Skeletal muscle satellite cell (primary cell): ENCODE data around the gene ATXN1.

Source experiments
- H3K27me3 ChIP-seq: 2 replicates; pipeline ENCODE4 v1.7.0; 2013; ENCODE audit warnings: low read length; ENCODE audit not compliant: control insufficient read depth, insufficient read depth
- H3K36me3 ChIP-seq: 2 replicates; pipeline ENCODE4 v1.7.0; 2013; ENCODE audit warnings: mild to moderate bottlenecking, control low read depth, low read length; ENCODE audit not compliant: insufficient read depth
- H3K4me1 ChIP-seq: 2 replicates; pipeline ENCODE4 v1.7.0; 2013; ENCODE audit warnings: low read length; ENCODE audit not compliant: control insufficient read depth, insufficient read depth
- H3K4me2 ChIP-seq: 2 replicates; pipeline ENCODE4 v1.7.0; 2013; ENCODE audit warnings: mild to moderate bottlenecking, low read length
- H3K4me3 ChIP-seq: 2 replicates; pipeline ENCODE4 v1.7.0; 2013; ENCODE audit warnings: low read length
- H3K9ac ChIP-seq: 2 replicates; pipeline ENCODE4 v1.7.0; 2013; ENCODE audit warnings: mild to moderate bottlenecking, low read depth, low read length, moderate library complexity
- H3K9me3 ChIP-seq: replicated peaks from 2 replicates; pipeline ENCODE4 v1.7.0; 2013; ENCODE audit warnings: mild to moderate bottlenecking, control low read depth, low read length

Gene ATXN1

GRCh38 chr6:16355699-16356446, 405.4 kb downstream of the ATXN1 start:
- Histone ChIP-seq H3K9me3 (no peaks in the 10 kb centered on the region), H3K4me2 (peak overlapping the region; percentile 0), H3K4me1 (peaks cover 19% of the 10 kb centered on the region), H3K9ac (no peak overlapping the region), H3K36me3 (no peaks in the 10 kb centered on the region), H3K27me3 (no peaks in the 10 kb centered on the region), H3K4me3 (no peak overlapping the region)

- H3K9me3 ChIP-seq = no peaks in the 10 kb centered on the region
- H3K4me2 ChIP-seq = no peak overlapping the region
- no peak overlapping the region for H3K4me3 ChIP-seq
- peaks cover 19% of the 10 kb centered on the region for H3K4me1 ChIP-seq
- no peaks in the 10 kb centered on the region for H3K27me3 ChIP-seq
- no peaks in the 10 kb centered on the region for H3K36me3 ChIP-seq
- no peak overlapping the region for H3K9ac ChIP-seq
Observed at GRCh38 chr6:16355238-16355637, 406.0 kb downstream of the ATXN1 start.

- Histone ChIP-seq H3K27me3 (no peaks in the 10 kb centered on the region), H3K4me3 (no peak overlapping the region), H3K9me3 (no peaks in the 10 kb centered on the region), H3K4me2 (no peak overlapping the region), H3K36me3 (no peaks in the 10 kb centered on the region), H3K4me1 (peaks cover 19% of the 10 kb centered on the region), H3K9ac (no peak overlapping the region)
Observed at GRCh38 chr6:16354692-16355091, 406.6 kb downstream of the ATXN1 start.

- H3K4me1 ChIP-seq = peaks cover 19% of the 10 kb centered on the region
- H3K36me3 ChIP-seq = no peaks in the 10 kb centered on the region
- H3K27me3 ChIP-seq = no peaks in the 10 kb centered on the region
- H3K4me2 ChIP-seq = no peak overlapping the region
- H3K4me3 ChIP-seq = no peak overlapping the region
- H3K9ac ChIP-seq = no peak overlapping the region
- H3K9me3 ChIP-seq = no peaks in the 10 kb centered on the region
Observed at GRCh38 chr6:16352821-16353438, 408.3 kb downstream of the ATXN1 start.

DNA sequence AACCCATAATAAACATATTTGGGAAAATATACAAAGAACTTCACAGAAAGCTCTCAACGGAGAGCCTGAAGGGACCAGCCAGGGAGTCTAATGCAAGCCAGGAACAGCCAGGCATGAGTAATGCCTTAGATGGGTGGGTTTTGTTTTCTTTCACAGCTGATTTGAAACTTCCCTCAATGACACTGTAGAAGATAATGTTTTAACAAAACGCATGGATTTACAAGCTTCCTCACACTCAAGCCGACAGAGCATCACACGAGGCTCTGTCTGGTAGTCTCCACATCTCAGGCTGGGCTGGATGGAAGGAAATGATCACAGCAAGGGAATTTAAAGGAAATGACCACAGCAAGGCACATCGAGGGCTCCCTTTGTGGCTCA, 409.0 kb downstream of the ATXN1 start:
- no peaks in the 10 kb centered on the region for H3K27me3 ChIP-seq
- H3K9ac ChIP-seq = no peak overlapping the region
- H3K36me3 ChIP-seq = no peaks in the 10 kb centered on the region
- H3K4me1 ChIP-seq = peaks cover 19% of the 10 kb centered on the region
- no peak overlapping the region for H3K4me3 ChIP-seq
- H3K4me2 ChIP-seq = peak overlapping the region; percentile 19
- H3K9me3 ChIP-seq = no peaks in the 10 kb centered on the region

GRCh38 chr6:16349544-16349943, 411.7 kb downstream of the ATXN1 start:
- Histone ChIP-seq H3K9ac (no peak overlapping the region), H3K9me3 (no peaks in the 10 kb centered on the region), H3K4me2 (no peak overlapping the region), H3K27me3 (no peaks in the 10 kb centered on the region), H3K36me3 (no peaks in the 10 kb centered on the region), H3K4me3 (no peak overlapping the region), H3K4me1 (peaks cover 31% of the 10 kb centered on the region)

DNA sequence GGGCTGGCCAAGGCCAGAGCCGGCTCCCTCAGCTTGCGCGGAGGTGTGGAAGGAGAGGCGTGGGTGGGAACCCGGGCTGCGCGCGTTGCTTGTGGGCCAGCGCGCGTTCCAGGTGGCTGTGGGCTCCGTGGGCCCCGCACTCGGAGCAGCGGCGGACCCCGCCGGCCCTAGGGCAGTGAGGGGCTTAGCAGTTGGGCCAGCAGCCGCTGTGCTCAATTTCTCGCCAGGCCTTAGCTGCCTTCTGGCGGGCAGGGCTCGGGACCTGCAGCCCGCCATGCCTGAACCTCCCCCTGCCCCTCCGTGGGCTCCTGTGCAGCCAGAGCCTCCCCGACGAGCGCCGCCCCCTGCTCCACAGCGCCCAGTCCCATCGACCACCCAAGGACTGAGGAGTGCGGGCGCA, 414.4 kb downstream of the ATXN1 start:
- no peak overlapping the region for H3K4me3 ChIP-seq
- no peaks in the 10 kb centered on the region for H3K9me3 ChIP-seq
- no peak overlapping the region for H3K9ac ChIP-seq
- H3K4me1 ChIP-seq = peaks cover 37% of the 10 kb centered on the region
- no peak overlapping the region for H3K4me2 ChIP-seq
- no peaks in the 10 kb centered on the region for H3K27me3 ChIP-seq
- no peaks in the 10 kb centered on the region for H3K36me3 ChIP-seq

- Histone ChIP-seq H3K36me3 (no peaks in the 10 kb centered on the region), H3K4me3 (no peak overlapping the region), H3K4me1 (peaks cover 34% of the 10 kb centered on the region), H3K9me3 (no peaks in the 10 kb centered on the region), H3K4me2 (peak overlapping the region; percentile 36), H3K27me3 (no peaks in the 10 kb centered on the region), H3K9ac (no peak overlapping the region)
Observed at GRCh38 chr6:16345449-16346330, 415.6 kb downstream of the ATXN1 start.

DNA sequence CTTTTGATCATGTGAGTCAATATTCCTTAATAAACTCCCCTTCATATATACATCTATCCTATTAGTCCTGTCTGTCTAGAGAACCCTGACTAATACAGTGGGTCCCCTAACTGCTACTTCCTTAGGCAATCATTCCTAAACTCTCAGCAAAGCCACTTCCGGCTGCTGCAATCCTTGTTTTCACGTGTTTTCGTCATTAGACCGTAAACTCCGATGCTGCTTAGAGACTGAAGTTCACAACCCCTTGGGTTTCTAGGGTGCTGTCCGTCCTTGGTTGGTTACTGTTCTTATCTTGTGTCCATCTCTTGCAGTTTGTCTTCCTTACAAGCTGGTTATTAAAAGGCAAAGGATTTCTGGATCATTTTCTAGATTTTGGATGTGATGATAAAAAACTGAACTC, 416.5 kb downstream of the ATXN1 start:
- H3K36me3 ChIP-seq = no peaks in the 10 kb centered on the region
- H3K4me3 ChIP-seq = no peak overlapping the region
- H3K9ac ChIP-seq = no peak overlapping the region
- H3K4me2 ChIP-seq = no peak overlapping the region
- no peaks in the 10 kb centered on the region for H3K27me3 ChIP-seq
- no peaks in the 10 kb centered on the region for H3K9me3 ChIP-seq
- peaks cover 34% of the 10 kb centered on the region for H3K4me1 ChIP-seq

DNA sequence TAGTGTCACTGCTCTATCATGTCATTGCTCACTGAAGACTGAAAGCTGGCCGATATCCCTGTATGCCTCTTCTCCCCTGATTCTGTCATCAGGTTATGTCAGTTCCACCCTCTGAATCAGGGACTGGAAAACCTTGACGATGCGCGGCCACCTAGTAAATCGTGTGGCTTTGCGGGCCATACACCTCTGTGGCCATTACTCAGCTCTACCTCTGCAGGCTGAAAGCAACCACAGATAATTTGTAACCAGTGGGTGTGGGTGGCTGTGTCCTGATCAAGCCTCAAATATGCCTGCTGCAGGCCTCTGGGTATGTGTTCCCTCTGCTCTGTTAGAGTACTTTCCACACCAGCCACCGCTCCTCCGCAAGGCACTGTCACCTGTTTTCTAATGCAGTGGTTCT, 417.7 kb downstream of the ATXN1 start:
- Histone ChIP-seq H3K4me3 (no peak overlapping the region), H3K4me2 (no peak overlapping the region), H3K36me3 (no peaks in the 10 kb centered on the region), H3K27me3 (no peaks in the 10 kb centered on the region), H3K4me1 (peaks cover 44% of the 10 kb centered on the region), H3K9me3 (no peaks in the 10 kb centered on the region), H3K9ac (no peak overlapping the region)

GRCh38 chr6:16339265-16339587, 422.0 kb downstream of the ATXN1 start:
- Histone ChIP-seq H3K4me3 (no peak overlapping the region), H3K4me2 (peak overlapping the region; percentile 69), H3K36me3 (no peaks in the 10 kb centered on the region), H3K9ac (peak overlapping the region; percentile 8), H3K9me3 (no peaks in the 10 kb centered on the region), H3K27me3 (no peaks in the 10 kb centered on the region), H3K4me1 (peaks cover 50% of the 10 kb centered on the region)
